ENCODE measurements around the gene ZNF749. TPM values are rescaled to one million over a fixed set of nuclear protein-coding genes. Genes with fewer than 3 reads are reported as not detected.

ZNF749 gene
- total RNA-seq, 1 experiment from 2014 or later: 15.9 TPM

GRCh38 chr19:57389730-57390598 is 45.2 kb upstream of the ZNF749 start, which contains the start of gene ZNF548:
TSS of gene ZNF548 (plus strand) at chr19:57389854. CDS start at chr19:57390100, 246 bp downstream.
- H3K4me1 Mint-ChIP-seq (ENCODE audit: low read depth, unreplicated experiment): peaks cover 10% of the 10 kb centered on the region
- intact Hi-C loops (cut with micrococcal nuclease; ENCODE audit: unreplicated experiment): no loop called here
- ChIA-PET CTCF (interaction anchor here (1.0 kb wide), 1 partner anchor 27 kb away, joined by 3 read pairs; the partner anchor contains the start of genes TRAPPC2B and ZNF547), POLR2A (interaction anchor here (0.9 kb wide), 1 partner anchor 27 kb away, joined by 3 read pairs; the partner anchor contains the start of genes TRAPPC2B and ZNF547)
- H3K4me3 Mint-ChIP-seq (ENCODE audit: unreplicated experiment): peak within 1 kb of the TSS; percentile 86
- peak; percentile 88 to 91 for DNase-seq
- BruUV-seq (replicated peaks): TSS peak; percentile 62
- Histone ChIP-seq H3K4me1 (no peaks in the 10 kb centered on the region), H3K4me3 (ENCODE audit: low read depth, low read length) (peak within 1 kb of the TSS; percentile 53), H3K36me3 (ENCODE audit: control insufficient read depth, insufficient read depth, low read length) (no peaks in the 10 kb centered on the region), H3K9me3 (0 out of 2 replicates have a peak, but pooled peaks cover 8% of the 10 kb centered on the region), H3K27me3 (replicated peaks; ENCODE audit: control insufficient read depth, insufficient read depth, low read length) (no peaks in the 10 kb centered on the region)
- peaks cover 11% of the 10 kb centered on the region for H3K36me3 Mint-ChIP-seq (ENCODE audit: insufficient read depth, unreplicated experiment)
- peaks cover 35% of the 10 kb centered on the region for H3K9me3 Mint-ChIP-seq (ENCODE audit: unreplicated experiment)
- TF ChIP-seq CTCF (IDR thresholded peaks at IDR 0.05; ENCODE audit: insufficient read depth in 1 of 2, low read depth in 1 of 2, low read length in 1 of 2, severe bottlenecking in 1 of 2, unreplicated experiment in 1 of 2): no peak
- peak within 1 kb of the TSS; percentile 60 for H3K27ac Mint-ChIP-seq (ENCODE audit: unreplicated experiment)
- H3K27me3 Mint-ChIP-seq (ENCODE audit: insufficient read depth, unreplicated experiment): no peaks in the 10 kb centered on the region

DNA sequence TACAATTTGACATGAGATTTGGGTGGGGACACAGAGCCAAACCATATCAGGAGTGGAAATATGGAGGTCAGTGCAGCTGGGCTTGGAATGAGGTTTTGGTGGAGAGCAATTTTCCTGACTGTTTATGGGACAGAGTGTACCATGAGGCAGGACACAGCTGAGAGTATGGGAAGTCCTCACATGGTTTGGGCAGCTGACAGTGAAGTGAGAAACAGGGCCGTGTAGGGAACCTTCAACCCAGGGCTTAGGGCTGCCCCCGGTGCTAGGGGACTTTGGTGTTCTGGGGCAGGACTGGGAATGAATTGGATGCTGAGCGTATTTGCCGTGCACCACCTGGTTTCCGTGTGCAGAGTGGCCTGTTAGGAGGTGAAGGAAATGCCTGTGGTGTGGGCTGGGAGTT is 39.4 kb upstream of the ZNF749 start:
- Histone ChIP-seq H3K4me1 (no peaks in the 10 kb centered on the region), H3K9me3 (no peaks in the 10 kb centered on the region), H3K4me3 (ENCODE audit: low read depth, low read length) (no peak overlapping the region), H3K36me3 (ENCODE audit: control insufficient read depth, insufficient read depth, low read length) (no peaks in the 10 kb centered on the region), H3K27me3 (replicated peaks; ENCODE audit: control insufficient read depth, insufficient read depth, low read length) (no peaks in the 10 kb centered on the region)
- DNase-seq: no peak
- H3K27ac Mint-ChIP-seq (ENCODE audit: unreplicated experiment): no peak overlapping the region
- TF ChIP-seq CTCF (IDR thresholded peaks at IDR 0.05; ENCODE audit: insufficient read depth in 1 of 2, low read depth in 1 of 2, low read length in 1 of 2, severe bottlenecking in 1 of 2, unreplicated experiment in 1 of 2): no peak
- CTCF ChIA-PET: no interaction called here
- peaks cover 6% of the 10 kb centered on the region for H3K36me3 Mint-ChIP-seq (ENCODE audit: insufficient read depth, unreplicated experiment)
- intact Hi-C loops (cut with micrococcal nuclease; ENCODE audit: unreplicated experiment): no loop called here
- BruUV-seq (replicated peaks): no TSS peak
- H3K4me3 Mint-ChIP-seq (ENCODE audit: unreplicated experiment): no peak overlapping the region
- H3K4me1 Mint-ChIP-seq (ENCODE audit: low read depth, unreplicated experiment): peaks cover 2% of the 10 kb centered on the region
- H3K27me3 Mint-ChIP-seq (ENCODE audit: insufficient read depth, unreplicated experiment): no peaks in the 10 kb centered on the region
- H3K9me3 Mint-ChIP-seq (ENCODE audit: unreplicated experiment): peaks cover 27% of the 10 kb centered on the region
- POLR2A ChIA-PET: no interaction called here

DNA sequence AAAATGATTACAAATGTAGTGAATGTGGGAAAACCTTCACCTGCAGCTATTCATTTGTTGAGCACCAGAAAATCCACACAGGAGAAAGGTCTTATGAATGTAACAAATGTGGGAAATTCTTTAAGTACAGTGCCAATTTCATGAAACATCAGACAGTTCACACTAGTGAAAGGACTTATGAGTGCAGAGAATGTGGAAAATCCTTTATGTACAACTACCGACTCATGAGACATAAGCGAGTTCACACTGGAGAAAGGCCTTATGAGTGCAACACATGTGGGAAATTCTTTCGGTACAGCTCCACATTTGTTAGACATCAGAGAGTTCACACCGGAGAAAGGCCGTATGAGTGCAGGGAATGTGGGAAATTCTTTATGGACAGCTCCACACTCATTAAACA is 36.3 kb upstream of the ZNF749 start:
- Mint-ChIP-seq H3K27me3 (ENCODE audit: insufficient read depth, unreplicated experiment) (no peaks in the 10 kb centered on the region), H3K9me3 (ENCODE audit: unreplicated experiment) (peaks cover 41% of the 10 kb centered on the region), H3K27ac (ENCODE audit: unreplicated experiment) (no peak overlapping the region), H3K4me1 (ENCODE audit: low read depth, unreplicated experiment) (no peaks in the 10 kb centered on the region), H3K4me3 (ENCODE audit: unreplicated experiment) (no peak overlapping the region), H3K36me3 (ENCODE audit: insufficient read depth, unreplicated experiment) (peaks cover 6% of the 10 kb centered on the region)
- Histone ChIP-seq H3K9me3 (peaks cover 15% of the 10 kb centered on the region; the same call in 1 of the 2 replicates), H3K4me1 (no peaks in the 10 kb centered on the region), H3K4me3 (ENCODE audit: low read depth, low read length) (no peak overlapping the region), H3K36me3 (ENCODE audit: control insufficient read depth, insufficient read depth, low read length) (no peaks in the 10 kb centered on the region), H3K27me3 (replicated peaks; ENCODE audit: control insufficient read depth, insufficient read depth, low read length) (no peaks in the 10 kb centered on the region)
- ChIA-PET CTCF (no interaction called here), POLR2A (no interaction called here)
- BruUV-seq (replicated peaks): no TSS peak
- intact Hi-C loops (cut with micrococcal nuclease; ENCODE audit: unreplicated experiment): no loop called here
- no peak for TF ChIP-seq CTCF (IDR thresholded peaks at IDR 0.05; ENCODE audit: insufficient read depth in 1 of 2, low read depth in 1 of 2, low read length in 1 of 2, severe bottlenecking in 1 of 2, unreplicated experiment in 1 of 2)
- DNase-seq: no peak
